Liver (tissue), 3 donors: ENCODE results near the gene NSFL1C.

Source experiments
- ATF3 ChIP-seq: IDR thresholded peaks from 2 replicates; pipeline ENCODE4 v1.6.1; 2016; ENCODE audit warnings: antibody characterized with exemption
- CTCF ChIP-seq: fragments of 150-350 bp; IDR thresholded peaks from 2 replicates; pipeline ENCODE4 v1.5.1; 2017; ENCODE audit warnings: improper control_type of control experiment, low read depth, low read length; ENCODE audit not compliant: missing input control
- GABPA ChIP-seq, 2 donors: IDR thresholded peaks in 1 of 2; conservative IDR thresholded peaks in 1 of 2; 2 replicates each; pipeline ENCODE4 v1.6.1; 2016; ENCODE audit warnings: antibody characterized with exemption in 2 of 2, mild to moderate bottlenecking in 1 of 2, moderate library complexity in 1 of 2
- HNF4A ChIP-seq, 2 donors: conservative IDR thresholded peaks; 2 replicates each; pipeline ENCODE4 v1.6.1; 2016; ENCODE audit warnings: antibody characterized with exemption in 2 of 2, mild to moderate bottlenecking in 2 of 2
- MAX ChIP-seq: IDR thresholded peaks from 2 replicates; pipeline ENCODE4 v1.6.1; 2016; ENCODE audit warnings: antibody characterized with exemption
- REST ChIP-seq: IDR thresholded peaks from 2 replicates; pipeline ENCODE4 v1.6.1; 2016; ENCODE audit warnings: antibody characterized with exemption, mild to moderate bottlenecking
- RXRA ChIP-seq, 2 donors: IDR thresholded peaks; 2 replicates each; pipeline ENCODE4 v1.6.1; 2017 to 2018; ENCODE audit warnings: antibody characterized with exemption in 2 of 2, mild to moderate bottlenecking in 1 of 2
- donor health status: healthy.
- donor health status: healthy.

- TF ChIP-seq CTCF, result no peak
- no peak for TF ChIP-seq HNF4A (conservative IDR thresholded peaks at IDR 0.05)
- TF ChIP-seq REST, result no peak
- no peak for TF ChIP-seq MAX
- no peak for TF ChIP-seq GABPA (IDR thresholded peaks at IDR 0.05 in 1 of 2, conservative IDR thresholded peaks at IDR 0.05 in 1 of 2)
- no peak for TF ChIP-seq ATF3
- no peak for TF ChIP-seq RXRA (IDR thresholded peaks at IDR 0.05)
Observed at GRCh38 chr20:1462001-1462400, 4.6 kb downstream of the NSFL1C start.
